C4-2B (cell line): ENCODE measurements around the gene NRXN3.

Experiments used
- H3K27ac ChIP-seq: fragments of 450-650 bp; 2 replicates; pipeline ENCODE4 v1.5.1; 2017
- ZFX ChIP-seq: fragments of 450-650 bp; IDR thresholded peaks from 2 replicates; pipeline ENCODE4 v1.6.1; 2017
- TF ChIP-seq, protein P1 (sequence below): fragments of 450-650 bp; conservative IDR thresholded peaks from 2 replicates; pipeline ENCODE4 v1.5.1; 2017; ENCODE audit warnings: mild to moderate bottlenecking

NRXN3 gene

DNA sequence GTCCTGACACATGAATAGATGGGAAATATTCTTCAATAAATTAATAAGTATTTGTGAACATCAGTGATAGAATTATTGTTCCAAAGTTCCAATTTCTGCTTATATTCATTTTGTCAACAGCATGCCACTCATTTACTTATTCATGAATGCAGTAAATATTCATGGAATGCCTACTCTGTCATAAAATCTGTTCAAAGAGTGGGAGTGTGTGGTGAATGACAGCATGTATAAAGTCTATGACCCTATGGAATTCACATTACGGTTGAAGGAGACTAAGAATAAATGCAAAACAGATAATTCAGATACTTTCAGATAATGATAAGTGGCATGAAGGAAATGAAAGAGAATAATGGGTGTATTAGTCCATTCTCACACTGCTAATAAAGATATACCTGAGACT, 494.7 kb downstream of the NRXN3 start:
- TF ChIP-seq, protein P1, sequence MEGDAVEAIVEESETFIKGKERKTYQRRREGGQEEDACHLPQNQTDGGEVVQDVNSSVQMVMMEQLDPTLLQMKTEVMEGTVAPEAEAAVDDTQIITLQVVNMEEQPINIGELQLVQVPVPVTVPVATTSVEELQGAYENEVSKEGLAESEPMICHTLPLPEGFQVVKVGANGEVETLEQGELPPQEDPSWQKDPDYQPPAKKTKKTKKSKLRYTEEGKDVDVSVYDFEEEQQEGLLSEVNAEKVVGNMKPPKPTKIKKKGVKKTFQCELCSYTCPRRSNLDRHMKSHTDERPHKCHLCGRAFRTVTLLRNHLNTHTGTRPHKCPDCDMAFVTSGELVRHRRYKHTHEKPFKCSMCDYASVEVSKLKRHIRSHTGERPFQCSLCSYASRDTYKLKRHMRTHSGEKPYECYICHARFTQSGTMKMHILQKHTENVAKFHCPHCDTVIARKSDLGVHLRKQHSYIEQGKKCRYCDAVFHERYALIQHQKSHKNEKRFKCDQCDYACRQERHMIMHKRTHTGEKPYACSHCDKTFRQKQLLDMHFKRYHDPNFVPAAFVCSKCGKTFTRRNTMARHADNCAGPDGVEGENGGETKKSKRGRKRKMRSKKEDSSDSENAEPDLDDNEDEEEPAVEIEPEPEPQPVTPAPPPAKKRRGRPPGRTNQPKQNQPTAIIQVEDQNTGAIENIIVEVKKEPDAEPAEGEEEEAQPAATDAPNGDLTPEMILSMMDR = no peak
- TF ChIP-seq ZFX = no peak
- H3K27ac ChIP-seq = no peak overlapping the region

GRCh38 chr14:78666336-78667056, 496.3 kb downstream of the NRXN3 start:
- no peak for TF ChIP-seq ZFX
- TF ChIP-seq, protein P1 = no peak
- H3K27ac ChIP-seq = no peak overlapping the region

- no peak overlapping the region for H3K27ac ChIP-seq
- TF ChIP-seq, protein P1 = no peak
- TF ChIP-seq ZFX = no peak
Observed at GRCh38 chr14:78667141-78667540, 497.0 kb downstream of the NRXN3 start.

GRCh38 chr14:78673845-78674244, 503.7 kb downstream of the NRXN3 start:
- no peak overlapping the region for H3K27ac ChIP-seq
- TF ChIP-seq ZFX = no peak
- TF ChIP-seq, protein P1 = peak; percentile 8; the same call in 1 of the 2 replicates

DNA sequence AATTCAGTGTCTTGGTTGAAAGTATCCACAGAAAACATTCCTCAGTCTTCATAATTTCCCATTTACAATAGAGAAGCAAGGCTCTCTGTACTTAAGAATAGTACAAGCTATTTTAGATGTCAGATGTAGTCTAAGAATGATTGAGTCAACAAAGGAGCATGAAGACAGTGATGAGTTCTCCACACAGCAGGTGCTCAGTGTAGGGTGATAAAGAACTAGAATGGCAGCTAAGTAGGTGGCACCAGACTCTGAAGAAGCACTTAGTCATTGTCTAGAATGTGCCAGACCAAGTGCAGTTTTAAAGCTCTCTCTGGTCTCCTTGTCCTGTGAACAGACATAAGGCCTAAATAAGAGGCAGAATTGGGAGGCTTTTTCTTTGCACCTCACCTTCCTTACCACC, 504.6 kb downstream of the NRXN3 start:
- H3K27ac ChIP-seq = no peak overlapping the region
- TF ChIP-seq, protein P1 = no peak
- no peak for TF ChIP-seq ZFX

GRCh38 chr14:78683206-78683605, 513.0 kb downstream of the NRXN3 start:
- H3K27ac ChIP-seq = no peak overlapping the region
- TF ChIP-seq, protein P1 = no peak
- no peak for TF ChIP-seq ZFX

DNA sequence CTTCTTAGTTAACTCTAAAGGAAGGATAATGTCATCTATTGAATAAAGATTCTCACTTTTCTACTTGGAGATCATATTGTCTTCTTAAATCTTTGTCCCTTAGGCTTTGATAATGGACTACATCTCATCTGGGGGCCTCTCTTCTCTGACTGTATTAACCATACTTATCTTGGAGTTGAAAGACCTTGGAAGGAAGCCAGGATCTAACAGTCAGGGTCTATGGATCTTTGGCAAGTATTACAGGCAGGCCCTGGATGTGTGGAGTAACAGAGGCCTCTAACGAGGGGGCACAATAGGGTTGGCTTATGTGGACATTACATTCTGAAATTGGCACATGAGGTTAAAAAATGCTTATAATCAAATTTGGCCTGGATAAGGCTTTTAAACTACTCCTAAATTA, 513.8 kb downstream of the NRXN3 start:
- H3K27ac ChIP-seq = no peak overlapping the region
- TF ChIP-seq, protein P1 = no peak
- no peak for TF ChIP-seq ZFX
